Measurements from ENCODE around the gene BTBD17. TPM values are rescaled to one million over a fixed set of nuclear protein-coding genes. Genes with fewer than 3 reads are reported as not detected.

BTBD17 gene
- total RNA-seq, 1 experiment from 2014 or later = not detected

DNA sequence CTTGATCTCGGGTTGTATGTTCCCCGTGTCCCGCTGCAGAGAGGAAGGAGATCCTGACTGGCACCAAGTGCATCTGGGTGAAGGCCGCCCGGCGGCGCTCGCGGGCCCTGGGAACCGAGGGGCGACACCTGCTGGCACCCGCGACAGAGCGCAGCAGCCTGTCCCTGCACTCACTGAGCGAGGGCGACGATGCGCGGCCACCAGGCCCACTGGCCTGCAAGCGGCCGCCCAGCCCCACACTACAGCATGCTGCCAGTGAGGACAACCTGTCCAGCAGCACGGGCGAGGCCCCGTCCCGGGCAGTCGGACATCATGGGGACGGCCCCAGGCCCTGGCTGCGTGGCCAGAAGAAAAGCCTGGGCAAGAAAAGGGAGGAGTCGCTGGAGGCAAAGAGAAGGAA lies 7.5 kb downstream of the BTBD17 start:
- no peaks in the 10 kb centered on the region for H3K27me3 ChIP-seq (ENCODE audit: insufficient read depth, low read length)
- H3K27ac ChIP-seq (ENCODE audit: low read depth, low read length) = no peak overlapping the region; the same call in 1 of the 2 replicates
- H3K9me3 ChIP-seq (ENCODE audit: control insufficient read depth in 1 of 2, insufficient read depth in 1 of 2, low read depth in 1 of 2, low read length in 2 of 2) = no peaks in the 10 kb centered on the region
- H2AFZ ChIP-seq (ENCODE audit: low read depth, low read length, poor library complexity, severe bottlenecking) = peak overlapping the region; percentile 76
- H3K36me3 ChIP-seq (ENCODE audit: control insufficient read depth in 1 of 2, insufficient read depth in 2 of 2, low read length in 2 of 2) = no peaks in the 10 kb centered on the region
- no peaks in the 10 kb centered on the region for H3K79me2 ChIP-seq (ENCODE audit: insufficient read depth, low read length)
- no peaks in the 10 kb centered on the region for H4K20me1 ChIP-seq (ENCODE audit: insufficient read depth)
- no peaks in the 10 kb centered on the region for H3K9me2 ChIP-seq (ENCODE audit: insufficient read depth)
- peak overlapping the region; percentile 19 to 33; a peak in 3 of 4 replicates for H3K4me3 ChIP-seq (replicated peaks in 1 of 2; ENCODE audit: low read depth in 1 of 2, low read length in 2 of 2)
- ChIA-PET CTCF (interaction anchor here (1.3 to 1.5 kb wide), 2 partner anchors 14 to 58 kb away, joined by 9 to 14 read pairs; no protein-coding TSS in a partner anchor), RAD21 (ENCODE audit: low non-redundant PET in 1 of 2, low total read pairs in 2 of 2, uncharacterized antibody in 2 of 2, unreplicated experiment in 2 of 2) (no interaction called here), POLR2A (no interaction called here)
- peak; percentile 74 for DNase-seq (ENCODE audit: low read depth, low spot score)
- peak overlapping the region; percentile 58 for H3K4me2 ChIP-seq (ENCODE audit: low read length)
- no TSS peak for BruUV-seq (replicated peaks)
- H3K9ac ChIP-seq (ENCODE audit: low read length) = no peak overlapping the region
- intact Hi-C loops (cut with micrococcal nuclease) = loop anchor here (1.0 to 5.0 kb wide), 2 partner anchors 53 to 142 kb away; partner anchors contain the start of gene TTYH2
- H3K4me1 ChIP-seq (ENCODE audit: control insufficient read depth in 1 of 2, insufficient read depth in 2 of 2, low read length in 2 of 2) = peaks cover 7 to 14% of the 10 kb centered on the region in 2 experiments; a peak in 3 of 4 replicates
- ATAC-seq = peak; percentile 98
- no peak for TF ChIP-seq ELF1 (IDR thresholded peaks at IDR 0.05; ENCODE audit: borderline replicate concordance, low read depth)
- TF ChIP-seq, protein P1, sequence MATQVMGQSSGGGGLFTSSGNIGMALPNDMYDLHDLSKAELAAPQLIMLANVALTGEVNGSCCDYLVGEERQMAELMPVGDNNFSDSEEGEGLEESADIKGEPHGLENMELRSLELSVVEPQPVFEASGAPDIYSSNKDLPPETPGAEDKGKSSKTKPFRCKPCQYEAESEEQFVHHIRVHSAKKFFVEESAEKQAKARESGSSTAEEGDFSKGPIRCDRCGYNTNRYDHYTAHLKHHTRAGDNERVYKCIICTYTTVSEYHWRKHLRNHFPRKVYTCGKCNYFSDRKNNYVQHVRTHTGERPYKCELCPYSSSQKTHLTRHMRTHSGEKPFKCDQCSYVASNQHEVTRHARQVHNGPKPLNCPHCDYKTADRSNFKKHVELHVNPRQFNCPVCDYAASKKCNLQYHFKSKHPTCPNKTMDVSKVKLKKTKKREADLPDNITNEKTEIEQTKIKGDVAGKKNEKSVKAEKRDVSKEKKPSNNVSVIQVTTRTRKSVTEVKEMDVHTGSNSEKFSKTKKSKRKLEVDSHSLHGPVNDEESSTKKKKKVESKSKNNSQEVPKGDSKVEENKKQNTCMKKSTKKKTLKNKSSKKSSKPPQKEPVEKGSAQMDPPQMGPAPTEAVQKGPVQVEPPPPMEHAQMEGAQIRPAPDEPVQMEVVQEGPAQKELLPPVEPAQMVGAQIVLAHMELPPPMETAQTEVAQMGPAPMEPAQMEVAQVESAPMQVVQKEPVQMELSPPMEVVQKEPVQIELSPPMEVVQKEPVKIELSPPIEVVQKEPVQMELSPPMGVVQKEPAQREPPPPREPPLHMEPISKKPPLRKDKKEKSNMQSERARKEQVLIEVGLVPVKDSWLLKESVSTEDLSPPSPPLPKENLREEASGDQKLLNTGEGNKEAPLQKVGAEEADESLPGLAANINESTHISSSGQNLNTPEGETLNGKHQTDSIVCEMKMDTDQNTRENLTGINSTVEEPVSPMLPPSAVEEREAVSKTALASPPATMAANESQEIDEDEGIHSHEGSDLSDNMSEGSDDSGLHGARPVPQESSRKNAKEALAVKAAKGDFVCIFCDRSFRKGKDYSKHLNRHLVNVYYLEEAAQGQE (IDR thresholded peaks at IDR 0.05; ENCODE audit: low read depth) = no peak
- TF ChIP-seq YY1 (IDR thresholded peaks at IDR 0.05; ENCODE audit: extremely low read depth, insufficient replicate concordance, low read depth, low read length) = peak; percentile 69
- TF ChIP-seq POLR2AphosphoS5 (IDR thresholded peaks at IDR 0.05; ENCODE audit: low read depth, low read length) = peak; percentile 46; the same call in 1 of the 2 replicates
- TF ChIP-seq EZH2 (IDR thresholded peaks at IDR 0.05) = no peak
- no peak for TF ChIP-seq SRF (IDR thresholded peaks at IDR 0.05; ENCODE audit: low read depth)
- peak; percentile 75 for TF ChIP-seq RAD21 (IDR thresholded peaks at IDR 0.05; ENCODE audit: low read depth)
- no peak for TF ChIP-seq SP1 (IDR thresholded peaks at IDR 0.05; ENCODE audit: low read depth)
- TF ChIP-seq CBX3 (IDR thresholded peaks at IDR 0.05; ENCODE audit: low read depth) = no peak; the same call in 1 of the 2 replicates
- TF ChIP-seq CEBPB (IDR thresholded peaks at IDR 0.05; ENCODE audit: low read depth) = no peak
- TF ChIP-seq FOSL1 (IDR thresholded peaks at IDR 0.05; ENCODE audit: low read depth) = no peak
- TF ChIP-seq, protein P2, sequence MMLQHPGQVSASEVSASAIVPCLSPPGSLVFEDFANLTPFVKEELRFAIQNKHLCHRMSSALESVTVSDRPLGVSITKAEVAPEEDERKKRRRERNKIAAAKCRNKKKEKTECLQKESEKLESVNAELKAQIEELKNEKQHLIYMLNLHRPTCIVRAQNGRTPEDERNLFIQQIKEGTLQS (IDR thresholded peaks at IDR 0.05) = no peak
- TF ChIP-seq, protein P3, sequence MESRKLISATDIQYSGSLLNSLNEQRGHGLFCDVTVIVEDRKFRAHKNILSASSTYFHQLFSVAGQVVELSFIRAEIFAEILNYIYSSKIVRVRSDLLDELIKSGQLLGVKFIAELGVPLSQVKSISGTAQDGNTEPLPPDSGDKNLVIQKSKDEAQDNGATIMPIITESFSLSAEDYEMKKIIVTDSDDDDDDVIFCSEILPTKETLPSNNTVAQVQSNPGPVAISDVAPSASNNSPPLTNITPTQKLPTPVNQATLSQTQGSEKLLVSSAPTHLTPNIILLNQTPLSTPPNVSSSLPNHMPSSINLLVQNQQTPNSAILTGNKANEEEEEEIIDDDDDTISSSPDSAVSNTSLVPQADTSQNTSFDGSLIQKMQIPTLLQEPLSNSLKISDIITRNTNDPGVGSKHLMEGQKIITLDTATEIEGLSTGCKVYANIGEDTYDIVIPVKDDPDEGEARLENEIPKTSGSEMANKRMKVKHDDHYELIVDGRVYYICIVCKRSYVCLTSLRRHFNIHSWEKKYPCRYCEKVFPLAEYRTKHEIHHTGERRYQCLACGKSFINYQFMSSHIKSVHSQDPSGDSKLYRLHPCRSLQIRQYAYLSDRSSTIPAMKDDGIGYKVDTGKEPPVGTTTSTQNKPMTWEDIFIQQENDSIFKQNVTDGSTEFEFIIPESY (IDR thresholded peaks at IDR 0.05; ENCODE audit: extremely low read depth, insufficient replicate concordance, low read length) = peak; percentile 35
- peak; percentile 25 for TF ChIP-seq TCF7L2 (IDR thresholded peaks at IDR 0.05; ENCODE audit: borderline replicate concordance, extremely low read depth, insufficient read depth, insufficient read length)
- no peak for TF ChIP-seq JUND (IDR thresholded peaks at IDR 0.05)
- TF ChIP-seq, protein P4, sequence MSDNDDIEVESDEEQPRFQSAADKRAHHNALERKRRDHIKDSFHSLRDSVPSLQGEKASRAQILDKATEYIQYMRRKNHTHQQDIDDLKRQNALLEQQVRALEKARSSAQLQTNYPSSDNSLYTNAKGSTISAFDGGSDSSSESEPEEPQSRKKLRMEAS (IDR thresholded peaks at IDR 0.05) = no peak; the same call in 1 of the 2 replicates
- TF ChIP-seq, protein P5, sequence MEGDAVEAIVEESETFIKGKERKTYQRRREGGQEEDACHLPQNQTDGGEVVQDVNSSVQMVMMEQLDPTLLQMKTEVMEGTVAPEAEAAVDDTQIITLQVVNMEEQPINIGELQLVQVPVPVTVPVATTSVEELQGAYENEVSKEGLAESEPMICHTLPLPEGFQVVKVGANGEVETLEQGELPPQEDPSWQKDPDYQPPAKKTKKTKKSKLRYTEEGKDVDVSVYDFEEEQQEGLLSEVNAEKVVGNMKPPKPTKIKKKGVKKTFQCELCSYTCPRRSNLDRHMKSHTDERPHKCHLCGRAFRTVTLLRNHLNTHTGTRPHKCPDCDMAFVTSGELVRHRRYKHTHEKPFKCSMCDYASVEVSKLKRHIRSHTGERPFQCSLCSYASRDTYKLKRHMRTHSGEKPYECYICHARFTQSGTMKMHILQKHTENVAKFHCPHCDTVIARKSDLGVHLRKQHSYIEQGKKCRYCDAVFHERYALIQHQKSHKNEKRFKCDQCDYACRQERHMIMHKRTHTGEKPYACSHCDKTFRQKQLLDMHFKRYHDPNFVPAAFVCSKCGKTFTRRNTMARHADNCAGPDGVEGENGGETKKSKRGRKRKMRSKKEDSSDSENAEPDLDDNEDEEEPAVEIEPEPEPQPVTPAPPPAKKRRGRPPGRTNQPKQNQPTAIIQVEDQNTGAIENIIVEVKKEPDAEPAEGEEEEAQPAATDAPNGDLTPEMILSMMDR (IDR thresholded peaks at IDR 0.05 in 2 of 3, conservative IDR thresholded peaks at IDR 0.05 in 1 of 3; ENCODE audit: borderline replicate concordance in 1 of 3, insufficient read depth in 1 of 3, low read depth in 2 of 3, low read length in 2 of 3) = peak; percentile 100
- peak; percentile 26; the same call in 1 of the 2 replicates for TF ChIP-seq ZFX (IDR thresholded peaks at IDR 0.05)
- TF ChIP-seq EGR1 (IDR thresholded peaks at IDR 0.05; ENCODE audit: low read depth) = no peak
- TF ChIP-seq POLR2A (IDR thresholded peaks at IDR 0.05; ENCODE audit: borderline replicate concordance, extremely low read depth, insufficient read depth, insufficient read length) = no peak
- no peak for TF ChIP-seq EZH2phosphoT487 (IDR thresholded peaks at IDR 0.05; ENCODE audit: borderline replicate concordance)

All from HCT116 (cell line).